GM13977 (cell line): ENCODE data around the gene SNX21.
"Not testable (repeated sequence)": the region's sequence is repeated elsewhere in the genome, so short reads cannot be mapped to it uniquely, and the experiment has no call there.

Experiments used
- DNase-seq: peaks from one replicate; pipeline ENCODE4 v3.0.0; 2012; ENCODE audit warnings: low spot score
- in situ Hi-C: fragments of 300-500 bp; cut with MboI; formaldehyde crosslinking; loops from one replicate; pipeline ENCODE4 v1.12.0; 2022; ENCODE audit warnings: low sequenced_read_pairs, low pct_unique_long_range_greater_than_20kb, mixed read lengths, inconsistent platforms; ENCODE audit not compliant: unreplicated experiment
- TF ChIP-seq, protein P1 (sequence below): IDR thresholded peaks from 2 replicates; pipeline ENCODE4 v1.5.1; 2012; ENCODE audit warnings: mild to moderate bottlenecking, control low read depth; ENCODE audit not compliant: insufficient read depth; ENCODE audit errors: extremely low read depth, missing control alignments

Gene SNX21

DNA sequence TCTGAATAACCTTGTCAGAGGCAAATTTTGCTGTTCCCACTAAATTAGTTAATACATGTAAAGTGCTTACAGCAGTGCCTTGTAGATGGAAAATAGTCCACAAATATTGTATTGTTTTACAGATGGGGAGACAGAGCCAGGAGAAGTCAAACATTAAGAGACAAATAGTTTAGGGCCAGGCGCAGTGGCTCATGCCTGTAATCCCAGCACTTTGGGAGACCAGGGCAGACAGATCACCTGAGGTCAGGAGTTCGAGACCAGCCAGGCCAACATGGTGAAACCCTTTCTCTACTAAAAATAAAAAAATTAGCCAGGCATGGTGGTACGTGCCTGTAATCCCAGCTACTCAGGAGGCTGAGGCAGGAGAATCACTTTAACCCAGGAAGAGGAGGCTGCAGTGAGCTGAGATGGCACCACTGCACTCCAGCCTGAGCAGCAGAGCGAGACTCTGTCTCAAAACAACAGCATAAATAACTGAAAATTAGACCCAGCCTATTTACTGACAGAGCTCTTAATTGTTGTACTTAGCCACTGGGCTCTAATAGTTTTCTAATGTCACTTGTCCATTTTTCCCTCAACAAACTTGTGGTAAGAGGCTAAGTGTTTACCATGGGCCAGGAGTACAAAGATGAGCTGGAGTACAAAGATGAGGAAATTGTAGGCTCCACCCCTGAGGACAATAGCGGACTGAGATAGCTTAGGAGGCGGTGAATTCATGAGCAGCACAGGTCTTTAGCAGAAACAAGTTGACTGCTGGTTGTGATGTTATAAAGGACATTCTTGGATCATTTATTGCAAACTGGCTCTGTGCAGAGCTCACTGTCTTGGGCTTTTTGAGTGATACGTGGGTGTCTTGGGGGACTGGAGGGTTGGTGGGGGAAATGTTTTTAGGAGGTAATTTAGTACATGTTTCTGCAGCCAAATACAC is 30.2 kb downstream of the SNX21 start:
- in situ Hi-C loops: no loop called here

DNA sequence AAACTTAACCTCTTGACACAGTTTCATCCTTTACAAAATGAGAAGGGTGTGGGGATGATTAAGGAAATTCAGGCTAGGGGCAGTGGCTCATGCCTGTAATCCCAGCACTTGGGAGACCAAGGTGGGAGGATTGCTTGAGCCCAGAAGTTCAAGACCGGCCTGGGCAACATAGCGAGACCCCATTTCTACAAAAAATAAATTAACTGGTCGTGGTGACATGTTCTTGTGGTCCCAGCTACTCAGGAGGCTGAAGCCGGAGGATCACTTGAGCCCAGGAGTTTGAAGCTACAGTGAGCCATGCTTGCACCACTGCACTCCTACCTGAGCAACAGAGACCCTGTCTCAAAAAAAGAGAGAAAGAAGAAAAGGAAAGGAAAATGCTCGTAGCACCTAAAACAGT is 32.9 kb downstream of the SNX21 start:
- in situ Hi-C loops: no loop called here
- DNase-seq: no peak
- TF ChIP-seq, protein P1, sequence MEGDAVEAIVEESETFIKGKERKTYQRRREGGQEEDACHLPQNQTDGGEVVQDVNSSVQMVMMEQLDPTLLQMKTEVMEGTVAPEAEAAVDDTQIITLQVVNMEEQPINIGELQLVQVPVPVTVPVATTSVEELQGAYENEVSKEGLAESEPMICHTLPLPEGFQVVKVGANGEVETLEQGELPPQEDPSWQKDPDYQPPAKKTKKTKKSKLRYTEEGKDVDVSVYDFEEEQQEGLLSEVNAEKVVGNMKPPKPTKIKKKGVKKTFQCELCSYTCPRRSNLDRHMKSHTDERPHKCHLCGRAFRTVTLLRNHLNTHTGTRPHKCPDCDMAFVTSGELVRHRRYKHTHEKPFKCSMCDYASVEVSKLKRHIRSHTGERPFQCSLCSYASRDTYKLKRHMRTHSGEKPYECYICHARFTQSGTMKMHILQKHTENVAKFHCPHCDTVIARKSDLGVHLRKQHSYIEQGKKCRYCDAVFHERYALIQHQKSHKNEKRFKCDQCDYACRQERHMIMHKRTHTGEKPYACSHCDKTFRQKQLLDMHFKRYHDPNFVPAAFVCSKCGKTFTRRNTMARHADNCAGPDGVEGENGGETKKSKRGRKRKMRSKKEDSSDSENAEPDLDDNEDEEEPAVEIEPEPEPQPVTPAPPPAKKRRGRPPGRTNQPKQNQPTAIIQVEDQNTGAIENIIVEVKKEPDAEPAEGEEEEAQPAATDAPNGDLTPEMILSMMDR: no peak

More for the DNA sequence above, 30.2 kb downstream of the SNX21 start:
- DNase-seq: no peak
- TF ChIP-seq, protein P1: no peak

DNA sequence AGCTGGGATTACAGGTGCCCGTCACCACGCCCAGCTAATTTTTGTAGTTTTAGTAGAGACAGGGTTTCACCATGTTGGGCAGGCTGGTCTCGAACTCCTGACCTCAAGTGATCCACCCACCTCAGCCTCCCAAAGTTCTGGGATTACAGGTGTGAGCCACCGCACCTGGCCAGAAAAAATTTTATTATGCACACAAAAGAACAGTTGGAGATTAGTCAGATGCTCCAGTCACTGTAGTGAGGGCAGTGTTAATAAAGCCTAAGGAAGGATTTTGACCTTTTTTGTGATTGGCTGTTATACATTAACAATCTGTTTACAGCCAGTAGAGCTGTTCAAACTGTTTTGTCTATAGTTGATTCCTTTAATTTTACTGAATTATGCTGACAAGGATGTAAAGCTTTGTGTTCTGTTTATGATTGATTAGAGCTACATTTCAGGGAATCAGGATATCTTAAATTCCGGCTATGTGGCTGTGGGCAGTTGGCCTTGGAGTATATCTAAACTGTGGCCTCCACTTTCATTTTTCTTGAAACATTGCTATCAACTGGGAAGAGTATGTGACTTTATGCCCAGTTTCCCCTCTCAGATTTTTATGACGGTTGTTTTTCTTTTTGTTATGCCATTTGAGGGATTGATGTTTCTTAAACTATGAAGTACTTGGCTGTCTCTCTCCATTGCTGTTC is 33.7 kb downstream of the SNX21 start:
- TF ChIP-seq, protein P1: no peak
- in situ Hi-C loops: no loop called here
- no peak for DNase-seq

DNA sequence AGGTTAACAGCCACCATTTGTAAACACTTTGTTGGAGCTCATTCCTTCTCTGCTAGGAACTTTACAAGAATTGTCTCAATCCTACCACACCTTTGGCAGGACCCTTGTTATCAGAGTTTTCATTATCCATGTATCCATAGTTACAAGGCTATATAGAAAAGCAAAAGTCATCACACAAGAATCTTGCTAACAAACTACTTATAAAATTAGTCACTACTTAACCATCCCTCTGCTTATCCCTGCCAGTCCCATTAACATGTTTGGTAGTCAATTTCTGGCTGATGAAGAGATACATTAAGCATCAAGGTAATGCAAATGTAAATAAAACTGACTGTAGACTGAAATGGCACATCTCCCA is 34.2 kb downstream of the SNX21 start:
- no peak for DNase-seq
- in situ Hi-C loops: no loop called here
- TF ChIP-seq, protein P1: no peak

DNA sequence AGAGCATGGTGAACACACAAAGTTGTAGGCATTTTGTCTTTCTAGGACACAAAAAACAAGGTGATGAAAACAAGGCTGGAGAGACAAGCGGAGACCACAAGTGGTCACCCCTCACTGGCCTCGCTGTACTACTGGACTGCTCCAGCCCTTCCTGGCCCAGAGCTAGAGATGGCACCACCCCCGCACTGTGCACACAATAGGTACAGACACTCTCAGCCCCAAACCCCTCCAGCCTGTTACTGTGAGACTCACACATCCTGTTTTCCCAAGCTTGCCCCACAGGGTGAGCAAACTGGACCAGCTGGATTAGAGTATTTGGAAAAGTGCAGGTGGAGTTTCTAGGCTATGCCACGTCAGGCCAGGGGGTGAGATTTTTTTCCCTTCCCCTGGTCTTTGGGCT is 39.0 kb downstream of the SNX21 start:
- in situ Hi-C loops: no loop called here
- no peak for DNase-seq
- TF ChIP-seq, protein P1: no peak

DNA sequence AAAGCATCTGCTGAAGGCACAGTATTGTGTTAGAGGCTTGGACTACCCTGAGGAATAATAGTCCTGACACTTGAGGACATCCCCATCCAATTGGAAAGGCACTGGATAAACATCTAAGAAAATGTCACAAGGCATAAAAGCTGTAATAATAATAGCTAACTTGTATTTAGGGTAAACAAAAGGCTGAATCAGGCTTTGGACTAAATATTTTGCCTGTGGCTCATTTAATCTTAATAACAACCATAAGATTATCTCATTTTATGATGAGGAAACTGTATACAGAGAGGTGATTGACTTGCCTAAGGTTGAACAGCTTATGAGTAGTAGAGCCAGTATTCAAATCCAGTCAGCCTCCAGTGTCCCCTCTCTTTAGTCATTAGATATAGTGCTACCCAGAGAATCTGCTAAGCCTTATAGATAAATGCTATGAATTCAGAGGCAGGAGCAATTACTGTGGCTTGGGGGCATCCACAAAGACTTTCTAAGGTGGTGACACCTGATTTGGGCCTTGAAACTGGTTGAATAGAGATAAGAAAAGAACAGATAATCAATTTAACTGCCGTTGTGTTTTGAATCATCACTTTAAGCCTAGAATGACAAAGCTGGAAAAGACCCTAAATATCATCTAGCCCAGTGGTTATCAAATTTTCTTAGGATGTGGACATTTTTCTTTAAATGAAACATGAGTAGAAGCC is 40.0 kb downstream of the SNX21 start:
- in situ Hi-C loops: no loop called here
- no peak for DNase-seq
- TF ChIP-seq, protein P1: no peak

DNA sequence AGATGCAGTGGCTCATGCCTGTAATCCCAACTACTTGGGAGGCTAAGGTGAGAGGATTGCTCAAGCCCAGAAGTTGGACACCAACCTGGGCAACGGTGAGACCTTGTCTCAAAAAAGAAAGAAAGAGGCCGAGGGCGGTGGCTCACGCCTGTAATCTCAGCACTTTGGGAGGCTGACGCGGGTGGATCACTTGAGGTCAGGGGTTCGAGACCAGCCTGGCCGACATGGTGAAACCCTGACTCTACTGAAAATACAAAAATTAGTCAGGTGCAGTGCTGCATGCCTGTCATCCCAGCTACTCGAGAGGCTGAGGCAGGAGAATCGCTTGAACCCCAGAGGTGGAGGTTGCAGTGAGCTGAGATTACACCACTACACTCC is 40.5 kb downstream of the SNX21 start:
- in situ Hi-C loops, DNase-seq: not testable (repeated sequence)
